K562 (cell line): ENCODE data around the gene PRSS57. TPM values are rescaled to one million over a fixed set of nuclear protein-coding genes. Genes with fewer than 3 reads are reported as not detected.
A peak's percentile ranks its signal among the peaks of the same experiment; 100 is the strongest.
"Not testable (repeated sequence)": the region's sequence is repeated elsewhere in the genome, so short reads cannot be mapped to it uniquely, and the experiment has no call there.

Source experiments
- ATAC-seq: fragments of 200-7000 bp; cut with Tn5 transposase; 3 replicates; pipeline ENCODE4 v1.9.1; 2020; ENCODE audit warnings: moderate library complexity
- BruUV-seq: library from RNA; stranded (reverse); fragments of 400-500 nt; replicated peaks from 2 replicates; lab custom pipeline; 2021; lab: Mats Ljungman, UMichigan
- CTCF ChIA-PET: fragments of 300-600 bp; formaldehyde crosslinking; extraction: SDS; loops from one replicate; lab custom pipeline; 2021; ENCODE audit warnings: low intra/inter-chr PET ratio; lab: Yijun Ruan, JAX
- POLR2A ChIA-PET: fragments of 300-600, 350-650 bp; sonication (Branson Sonifier 250); formaldehyde crosslinking; extraction: SDS; loops from one replicate; lab custom pipeline; 2021; ENCODE audit warnings: antibody characterized with exemption, inconsistent platforms; lab: Yijun Ruan, JAX
- DNase-seq, 4 experiments: peaks; one replicate each; pipeline versions ENCODE4 v3.0.0 to v3.0.0-alpha.2; 2011 to 2018; ENCODE audit warnings: low spot score in 3 of 4, mixed read lengths in 3 of 4; ENCODE audit errors: extremely low read depth in 1 of 4
- FAIRE-seq: peaks from 2 replicates; lab custom pipeline; 2011; peaks lifted over from hg19 to GRCh38; lab: Jason Lieb, UNC
- H2AFZ ChIP-seq: 2 replicates; pipeline ENCODE4 v1.6.0; 2011; ENCODE audit warnings: low read depth, low read length, control low read depth, inconsistent platforms
- H3K27ac ChIP-seq: fragments of 200-600 bp; 3 replicates; pipeline ENCODE4 v1.8.0; 2011; ENCODE audit warnings: low read depth, mild to moderate bottlenecking, control low read depth, inconsistent platforms, low read length, moderate library complexity, mixed read lengths; ENCODE audit errors: extremely low read depth
- H3K27me3 ChIP-seq, 2 experiments: fragments of 300-600 bp in 1 of 2; 2 replicates in 1 of 2; 3 replicates in 1 of 2; pipeline versions ENCODE4 v1.6.0 to v1.8.0; 2011; ENCODE audit warnings: inconsistent platforms in 2 of 2, low read length in 2 of 2, mild to moderate bottlenecking in 1 of 2, mixed read lengths in 1 of 2, moderate library complexity in 1 of 2; ENCODE audit not compliant: control insufficient read depth in 2 of 2, insufficient read depth in 2 of 2
- H3K36me3 ChIP-seq: fragments of 300-600 bp; 3 replicates; pipeline ENCODE4 v1.8.0; 2011; ENCODE audit warnings: mild to moderate bottlenecking, low read length, inconsistent platforms; ENCODE audit not compliant: control insufficient read depth, insufficient read depth
- H3K4me1 ChIP-seq, 2 experiments: fragments of 200-600 bp in 1 of 2; replicated peaks in 1 of 2; 2 replicates in 1 of 2; 3 replicates in 1 of 2; pipeline versions ENCODE4 v1.5.1 to v1.8.0; 2011; ENCODE audit warnings: inconsistent platforms in 2 of 2, low read length in 2 of 2, mild to moderate bottlenecking in 1 of 2, mixed read lengths in 1 of 2, moderate library complexity in 1 of 2; ENCODE audit not compliant: control insufficient read depth in 2 of 2, insufficient read depth in 2 of 2
- H3K4me2 ChIP-seq: 2 replicates; pipeline ENCODE4 v1.6.1; 2011; ENCODE audit warnings: low read length, control low read depth, inconsistent platforms, mixed read lengths; ENCODE audit not compliant: insufficient read depth
- H3K4me3 ChIP-seq: fragments of 200-600 bp; sonication (generic), shearing (Covaris generic); 2 replicates; pipeline ENCODE4 v1.5.1; 2016; ENCODE audit warnings: control low read depth, inconsistent platforms
- H3K79me2 ChIP-seq: fragments of 200-600 bp; 3 replicates; pipeline ENCODE4 v1.8.0; 2011; ENCODE audit warnings: low read length, inconsistent platforms; ENCODE audit not compliant: control insufficient read depth, insufficient read depth
- H3K9ac ChIP-seq, 2 experiments: 2 replicates each; pipeline versions ENCODE4 v1.6.0 to v1.6.1; 2011; ENCODE audit warnings: low read depth in 2 of 2, low read length in 2 of 2, control low read depth in 1 of 2, inconsistent platforms in 1 of 2, mild to moderate bottlenecking in 1 of 2, mixed read lengths in 1 of 2; ENCODE audit not compliant: insufficient read depth in 1 of 2
- H3K9me1 ChIP-seq: one replicate; pipeline ENCODE4 v1.6.0; 2011; ENCODE audit warnings: inconsistent platforms, mild to moderate bottlenecking, low read length, moderate library complexity; ENCODE audit not compliant: control insufficient read depth, insufficient read depth
- H3K9me3 ChIP-seq: replicated peaks from 2 replicates; pipeline ENCODE4 v1.5.1; 2011; ENCODE audit warnings: low read depth, low read length, inconsistent platforms; ENCODE audit not compliant: control insufficient read depth, insufficient read depth
- H4K20me1 ChIP-seq: replicated peaks from 2 replicates; pipeline ENCODE4 v1.6.1; 2011; ENCODE audit warnings: low read length, inconsistent platforms, mixed read lengths; ENCODE audit not compliant: control insufficient read depth, insufficient read depth
- E2F6 ChIP-seq, 2 experiments: IDR thresholded peaks; 2 replicates each; pipeline ENCODE4 v1.6.1; 2011; ENCODE audit warnings: borderline replicate concordance in 1 of 2, control low read depth in 1 of 2, low read depth in 1 of 2, low read length in 1 of 2, mild to moderate bottlenecking in 1 of 2, mixed read lengths in 1 of 2, moderate library complexity in 1 of 2; ENCODE audit not compliant: insufficient read depth in 1 of 2, insufficient read length in 1 of 2, poor library complexity in 1 of 2, severe bottlenecking in 1 of 2; ENCODE audit errors: extremely low read depth in 1 of 2
- KDM4B ChIP-seq, 2 experiments: fragments of 450-650 bp in 1 of 2; sonication (generic) in 1 of 2; IDR thresholded peaks; 2 replicates each; pipeline ENCODE4 v1.6.1; 2016 to 2017; ENCODE audit warnings: borderline replicate concordance in 2 of 2, antibody characterized with exemption in 1 of 2, low read depth in 1 of 2, mild to moderate bottlenecking in 1 of 2
- SMARCA5 ChIP-seq: fragments of 450-650 bp; IDR thresholded peaks from 2 replicates; pipeline ENCODE4 v1.6.1; 2016
- ZFP36 ChIP-seq: fragments of 150-350 bp; IDR thresholded peaks from 2 replicates; pipeline ENCODE4 v1.6.1; 2018; ENCODE audit warnings: low read length, low read depth; ENCODE audit not compliant: partially characterized antibody
- ZNF354B ChIP-seq: fragments of 250-450 bp; sonication (Bioruptor Pico); IDR thresholded peaks from 2 replicates; pipeline ENCODE4 v1.4.0; 2020
- WGBS: fragments of 100-300 bp; shearing (Covaris generic); methylation state at CpG from one replicate; pipeline ENCODE4 v1.1.6; 2016; ENCODE audit warnings: low coverage, mixed read lengths; ENCODE audit not compliant: insufficient coverage; ENCODE audit errors: missing lambda C conversion rate; 5-methylcytosine and 5-hydroxymethylcytosine counted together
- in situ Hi-C: fragments of 300-500 bp; cut with MboI; formaldehyde crosslinking; loops from 4 replicates; pipeline ENCODE4 v1.15.0; 2018; ENCODE audit warnings: inconsistent platforms, mixed read lengths
- intact Hi-C: fragments of 100-400 bp; cut with micrococcal nuclease; formaldehyde crosslinking; loops from 2 replicates; pipeline ENCODE4 v1.14.2; 2022
- polyA plus RNA-seq, 8 experiments: library from polyadenylated mRNA; depleted of rRNA in 4 of 8; stranded (reverse) in 5 of 8; unstranded in 3 of 8; fragments of >200 nt; fragmentation: Nextera tagmentation in 2 of 8; fragmentation: Illumina TruSeq in 1 of 8; extraction: Ambion mirVana in 2 of 8; extraction: Trizol in 1 of 8; gene quantifications; 2 replicates each; pipeline versions ENCODE4 v1.2.1 to v1.2.3, GENCODE V29; 2011 to 2014; ENCODE audit warnings: inconsistent platforms in 1 of 8, missing spikeins in 1 of 8
- total RNA-seq, 7 experiments: library from RNA; depleted of rRNA in 6 of 7; stranded (reverse); fragments of >200 nt in 6 of 7; fragmentation: Illumina TruSeq in 2 of 7; extraction: Trizol in 2 of 7; gene quantifications; 2 replicates each; pipeline versions ENCODE4 v1.2.1 to v1.2.3, GENCODE V29; 2011 to 2021; ENCODE audit warnings: low replicate concordance in 1 of 7

The PRSS57 gene
- total and polyA plus RNA-seq, 9 of the 15 experiments (the other 6 are each of a cell fraction or from before 2014, with no cell fraction given), result 0.06 to 2.5 (median 1.3) TPM; not detected in 3

- intact Hi-C loops, result loop anchor here (10.0 kb wide), 1 partner anchor 145 kb away; the partner anchor contains the start of gene HCN2
- ATAC-seq (no peak), DNase-seq (no peak), FAIRE-seq (no peak)
- H2AFZ ChIP-seq, result no peak overlapping the region
- CTCF ChIA-PET, result no interaction called here
- no peak overlapping the region for H3K4me3 ChIP-seq
- POLR2A ChIA-PET, result interaction anchor here (0.6 to 1.0 kb wide), 2 partner anchors 62 kb away, joined by 3 to 5 read pairs; no protein-coding TSS in a partner anchor
- H3K79me2 ChIP-seq, result no peaks in the 10 kb centered on the region
- H3K4me2 ChIP-seq, result no peak overlapping the region
- in situ Hi-C loops, result loop anchor here (5.0 kb wide), 1 partner anchor 63 kb away; no protein-coding TSS in a partner anchor
- H4K20me1 ChIP-seq, result no peaks in the 10 kb centered on the region
- H3K27ac ChIP-seq, result no peak overlapping the region
- peaks cover 0 to 53% of the 10 kb centered on the region in 2 experiments; a peak in 2 of 5 replicates for H3K4me1 ChIP-seq
- peak overlapping the region in 1 of 2 experiments; percentile 31; a peak in 1 of 4 replicates for H3K9ac ChIP-seq
- H3K9me1 ChIP-seq, result no peaks in the 10 kb centered on the region
- no peaks in the 10 kb centered on the region for H3K9me3 ChIP-seq
- BruUV-seq, result no TSS peak
- H3K27me3 ChIP-seq, result no peaks in the 10 kb centered on the region
- TF ChIP-seq ZFP36, result peak; percentile 94
- no peak for TF ChIP-seq KDM4B (IDR thresholded peaks at IDR 0.05; ENCODE audit: borderline replicate concordance in 2 of 2, low read depth in 1 of 2)
- peak in 1 of 2 experiments; percentile 32 for TF ChIP-seq E2F6 (IDR thresholded peaks at IDR 0.05; ENCODE audit: borderline replicate concordance in 1 of 2, extremely low read depth in 1 of 2, insufficient read depth in 1 of 2, insufficient read length in 1 of 2, low read depth in 1 of 2, low read length in 1 of 2, poor library complexity in 1 of 2, severe bottlenecking in 1 of 2)
- no peak for TF ChIP-seq ZNF354B (CRISPR knock-in tag)
- 0 out of 2 replicates have a peak, but pooled peaks have one; percentile 48 for TF ChIP-seq SMARCA5
- 43% methylated on average over 14 of the region's 14 CpGs for WGBS
- H3K36me3 ChIP-seq, result no peaks in the 10 kb centered on the region
Observed at GRCh38 chr19:729965-730668, 34.9 kb upstream of the PRSS57 start.

GRCh38 chr19:729564-729963 is 34.3 kb upstream of the PRSS57 start:
- BruUV-seq, FAIRE-seq, H3K4me3 ChIP-seq, H3K27ac ChIP-seq, CTCF ChIA-PET, H3K79me2 ChIP-seq, H4K20me1 ChIP-seq, H2AFZ ChIP-seq, H3K27me3 ChIP-seq, H3K4me2 ChIP-seq, H3K9me3 ChIP-seq, DNase-seq, ATAC-seq, H3K36me3 ChIP-seq, in situ Hi-C loops, H3K9me1 ChIP-seq, intact Hi-C loops: not testable (repeated sequence)
- POLR2A ChIA-PET, result interaction anchor here (0.6 to 1.0 kb wide), 2 partner anchors 61 to 63 kb away, joined by 3 to 5 read pairs; no protein-coding TSS in a partner anchor
- 75% methylated on average over 13 of the region's 15 CpGs for WGBS
- Histone ChIP-seq H3K4me1 (peaks cover 0 to 48% of the 10 kb centered on the region in 2 experiments; a peak in 2 of 5 replicates), H3K9ac (peak overlapping the region in 1 of 2 experiments; percentile 31; a peak in 1 of 4 replicates)
